GM12864 (cell line): ENCODE measurements around the gene APEX1.

Experiments used
- DNase-seq: peaks from one replicate; pipeline ENCODE4 v3.0.0-alpha.2; 2011; ENCODE audit warnings: low read depth
- H3K4me3 ChIP-seq: 2 replicates; pipeline ENCODE4 v1.5.1; 2011; ENCODE audit warnings: mild to moderate bottlenecking, low read depth, low read length, control low read depth
- TF ChIP-seq, protein P1 (sequence below): IDR thresholded peaks from 2 replicates; pipeline ENCODE4 v1.5.1; 2011; ENCODE audit warnings: low read depth, mild to moderate bottlenecking, moderate library complexity, low read length, control low read depth, inconsistent platforms; ENCODE audit errors: missing control alignments

The APEX1 gene

GRCh38 chr14:20455355-20456300 is 602 bp downstream of the APEX1 start:
- no peak for DNase-seq
- peak overlapping the region; percentile 78 for H3K4me3 ChIP-seq
- TF ChIP-seq, protein P1, sequence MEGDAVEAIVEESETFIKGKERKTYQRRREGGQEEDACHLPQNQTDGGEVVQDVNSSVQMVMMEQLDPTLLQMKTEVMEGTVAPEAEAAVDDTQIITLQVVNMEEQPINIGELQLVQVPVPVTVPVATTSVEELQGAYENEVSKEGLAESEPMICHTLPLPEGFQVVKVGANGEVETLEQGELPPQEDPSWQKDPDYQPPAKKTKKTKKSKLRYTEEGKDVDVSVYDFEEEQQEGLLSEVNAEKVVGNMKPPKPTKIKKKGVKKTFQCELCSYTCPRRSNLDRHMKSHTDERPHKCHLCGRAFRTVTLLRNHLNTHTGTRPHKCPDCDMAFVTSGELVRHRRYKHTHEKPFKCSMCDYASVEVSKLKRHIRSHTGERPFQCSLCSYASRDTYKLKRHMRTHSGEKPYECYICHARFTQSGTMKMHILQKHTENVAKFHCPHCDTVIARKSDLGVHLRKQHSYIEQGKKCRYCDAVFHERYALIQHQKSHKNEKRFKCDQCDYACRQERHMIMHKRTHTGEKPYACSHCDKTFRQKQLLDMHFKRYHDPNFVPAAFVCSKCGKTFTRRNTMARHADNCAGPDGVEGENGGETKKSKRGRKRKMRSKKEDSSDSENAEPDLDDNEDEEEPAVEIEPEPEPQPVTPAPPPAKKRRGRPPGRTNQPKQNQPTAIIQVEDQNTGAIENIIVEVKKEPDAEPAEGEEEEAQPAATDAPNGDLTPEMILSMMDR = no peak

GRCh38 chr14:20456971-20457370 is 1.9 kb downstream of the APEX1 start:
- TF ChIP-seq, protein P1 = no peak
- H3K4me3 ChIP-seq = no peak overlapping the region
- DNase-seq = no peak

DNA sequence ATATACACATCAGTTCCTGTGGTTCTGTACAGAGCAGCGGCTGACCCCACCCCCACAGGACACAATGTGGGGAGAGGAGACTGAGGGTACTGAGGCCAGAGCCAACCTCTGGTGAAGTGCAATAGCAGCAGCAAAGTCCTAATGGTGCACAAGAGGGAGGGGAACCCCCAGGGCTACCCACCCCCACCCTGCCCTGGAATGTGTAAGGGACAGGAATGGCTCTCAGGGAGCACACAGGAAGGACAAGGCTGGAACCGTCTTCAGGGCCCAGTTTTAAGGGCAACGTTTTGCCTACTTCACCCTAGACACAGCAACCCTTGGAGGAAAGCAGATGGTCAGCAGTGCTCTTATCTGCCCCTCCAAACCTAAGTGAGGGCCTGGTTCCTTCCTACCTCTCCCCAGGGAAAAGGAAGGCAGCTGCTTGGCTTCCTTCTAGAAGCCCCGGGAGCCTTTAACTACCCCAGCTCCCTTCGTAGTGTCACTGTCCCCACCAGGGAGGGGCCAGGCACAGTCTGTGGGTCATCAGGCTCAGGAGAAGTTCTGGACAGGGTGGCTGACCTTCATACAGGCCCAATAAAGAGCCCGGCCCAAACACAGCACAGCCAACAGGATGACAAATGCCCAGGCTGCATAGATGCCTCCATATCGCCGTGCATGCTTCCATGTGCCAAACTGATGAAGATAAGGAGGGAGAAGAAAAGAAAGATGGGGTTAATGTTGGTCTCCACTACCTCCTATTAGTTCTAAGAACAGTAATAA is 3.2 kb downstream of the APEX1 start:
- H3K4me3 ChIP-seq = no peak overlapping the region
- no peak for DNase-seq
- TF ChIP-seq, protein P1 = no peak

- TF ChIP-seq, protein P1 = no peak
- peak overlapping the region; percentile 97 for H3K4me3 ChIP-seq
- DNase-seq = peak; percentile 59
These were observed 5.6 kb downstream of the APEX1 start for GRCh38 chr14:20460458-20461224.

GRCh38 chr14:20461225-20462141 is 6.5 kb downstream of the APEX1 start, which contains the start of gene PIP4P1:
Gene PIP4P1, minus strand, starts transcription at chr14:20461434. Its CDS starts 109 bp downstream, at chr14:20461325.
- peak within 1 kb of the TSS; percentile 97 for H3K4me3 ChIP-seq
- DNase-seq = peak; percentile 100
- TF ChIP-seq, protein P1 = no peak

GRCh38 chr14:20468764-20469241 is 13.8 kb downstream of the APEX1 start:
- TF ChIP-seq, protein P1 = no peak
- no peak for DNase-seq
- H3K4me3 ChIP-seq = peak overlapping the region; percentile 94; the same call in 1 of the 2 replicates
